Measurements from ENCODE around the gene CEL.

Gene CEL

GRCh38 chr9:133114886-133115603, 53.3 kb downstream of the CEL start:
- TF ChIP-seq CTCF (IDR thresholded peaks at IDR 0.05; ENCODE audit: low read length, missing control alignments) = no peak
- no peak for DNase-seq (ENCODE audit: low read depth)
- no peak overlapping the region for H3K4me3 ChIP-seq (replicated peaks; ENCODE audit: low read depth, low read length)

- no peak for DNase-seq (ENCODE audit: low read depth)
- no peak for TF ChIP-seq CTCF (IDR thresholded peaks at IDR 0.05; ENCODE audit: low read length, missing control alignments)
- no peak overlapping the region for H3K4me3 ChIP-seq (replicated peaks; ENCODE audit: low read depth, low read length)
Measured at GRCh38 chr9:133115604-133116345, 54.0 kb downstream of the CEL start.

- no peak for TF ChIP-seq CTCF (IDR thresholded peaks at IDR 0.05; ENCODE audit: low read length, missing control alignments)
- H3K4me3 ChIP-seq (replicated peaks; ENCODE audit: low read depth, low read length) = no peak overlapping the region
- DNase-seq (ENCODE audit: low read depth) = no peak
Measured at GRCh38 chr9:133116346-133117231, 54.8 kb downstream of the CEL start.

DNA sequence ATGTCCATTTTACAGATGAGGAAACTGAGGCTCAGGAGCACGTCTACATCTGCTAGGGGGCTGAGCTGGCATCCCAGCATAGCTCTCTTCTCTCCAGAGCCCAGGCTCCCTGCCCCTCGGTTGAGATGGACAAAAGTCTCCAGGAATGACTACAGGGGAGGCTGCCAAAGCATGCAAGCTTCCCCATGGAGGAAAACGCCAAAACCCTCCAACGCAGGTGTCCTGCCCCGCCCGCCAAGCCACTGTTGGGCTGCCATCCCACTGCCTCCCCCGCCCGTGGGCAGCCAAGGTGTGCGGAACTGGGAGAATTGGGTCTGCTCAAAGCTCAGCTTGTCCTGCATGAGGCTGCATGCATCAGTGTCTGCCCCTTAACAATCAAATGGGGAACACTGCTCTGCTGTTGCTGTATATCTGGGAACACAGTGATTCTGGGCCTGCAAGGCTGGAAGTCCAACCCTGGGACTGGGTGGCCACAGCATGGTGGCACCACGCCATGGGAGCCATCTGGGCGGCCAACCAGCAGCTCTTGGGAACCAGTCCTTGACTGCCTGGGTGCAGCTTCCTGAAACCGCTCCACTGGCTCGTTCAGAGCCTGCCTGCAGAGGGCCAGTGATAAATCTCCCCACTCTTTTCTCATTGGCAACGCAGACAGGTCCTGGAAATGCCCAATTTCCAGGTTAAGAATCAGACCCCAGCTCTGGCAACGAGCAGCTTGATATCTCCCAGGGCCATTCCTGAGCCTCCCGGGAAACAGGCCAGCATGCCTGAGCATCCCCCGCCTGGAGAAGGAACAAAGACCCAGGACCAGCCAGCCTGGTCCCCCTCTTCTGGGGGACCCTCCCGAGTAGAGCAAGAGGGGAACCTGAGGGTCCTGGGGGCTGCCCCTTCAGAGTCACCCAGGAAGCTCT, 55.7 kb downstream of the CEL start:
- DNase-seq (ENCODE audit: low read depth) = no peak
- no peak overlapping the region for H3K4me3 ChIP-seq (replicated peaks; ENCODE audit: low read depth, low read length)
- TF ChIP-seq CTCF (IDR thresholded peaks at IDR 0.05; ENCODE audit: low read length, missing control alignments) = no peak

- DNase-seq (ENCODE audit: low read depth) = no peak
- TF ChIP-seq CTCF (IDR thresholded peaks at IDR 0.05; ENCODE audit: low read length, missing control alignments) = no peak
- H3K4me3 ChIP-seq (replicated peaks; ENCODE audit: low read depth, low read length) = no peak overlapping the region
Measured at GRCh38 chr9:133118179-133118520, 56.4 kb downstream of the CEL start.

- DNase-seq (ENCODE audit: low read depth) = no peak
- H3K4me3 ChIP-seq (replicated peaks; ENCODE audit: low read depth, low read length) = peak overlapping the region; percentile 65
- TF ChIP-seq CTCF (IDR thresholded peaks at IDR 0.05; ENCODE audit: low read length, missing control alignments) = no peak
Measured at GRCh38 chr9:133118568-133118967, 56.8 kb downstream of the CEL start.

Data from fibroblast of pulmonary artery (primary cell).